ENCODE measurements around the gene LBX1.

LBX1 gene

DNA sequence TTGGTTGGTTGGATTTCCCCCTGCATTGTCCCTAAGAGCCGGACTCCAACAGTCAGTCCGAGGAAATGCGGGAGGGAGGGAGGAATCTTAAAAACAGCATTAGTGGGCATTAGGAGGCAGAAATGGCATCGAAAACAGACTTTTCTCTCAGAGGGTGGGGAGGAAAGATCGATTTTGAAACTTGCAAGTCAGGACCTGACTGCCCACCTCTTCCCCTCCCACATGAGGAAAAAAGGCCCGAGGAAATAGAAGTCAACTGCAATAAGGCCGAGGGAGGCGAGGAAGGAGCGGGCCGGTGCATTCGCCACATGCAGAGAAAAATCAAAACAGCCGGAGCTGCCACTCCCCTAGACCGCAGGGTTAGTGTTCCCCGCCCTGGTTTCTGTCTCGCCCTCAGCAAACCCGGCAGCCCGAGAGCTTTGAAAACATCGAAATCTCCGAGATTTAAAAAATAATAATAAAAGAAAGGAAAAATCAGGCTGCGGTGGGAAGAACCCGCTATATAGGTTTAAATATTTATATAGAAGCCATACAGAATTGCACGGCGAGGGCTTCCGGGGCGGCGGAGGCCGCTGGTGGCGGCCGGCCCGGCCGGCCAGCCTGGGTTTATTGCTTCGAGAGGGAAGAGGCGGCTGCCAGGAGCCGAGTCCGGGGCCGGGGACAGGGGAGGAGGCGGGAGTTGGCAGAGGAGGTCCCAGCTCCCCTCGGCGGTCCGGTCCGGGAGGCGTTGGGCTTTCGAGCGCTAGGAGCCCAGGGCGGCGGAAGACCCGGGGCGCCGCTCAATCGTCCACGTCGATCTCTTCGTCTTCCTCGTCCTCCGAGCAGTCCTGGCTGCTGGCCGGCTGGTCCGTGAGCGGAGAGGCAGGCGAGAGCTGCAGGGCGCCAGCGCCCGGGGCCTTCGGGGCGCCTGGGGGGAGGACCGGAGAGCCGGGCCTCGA lies 2.5 kb downstream of the LBX1 start:
- in situ Hi-C loops (cut with HindIII; ENCODE audit: low sequenced_read_pairs), result no loop called here

DNA sequence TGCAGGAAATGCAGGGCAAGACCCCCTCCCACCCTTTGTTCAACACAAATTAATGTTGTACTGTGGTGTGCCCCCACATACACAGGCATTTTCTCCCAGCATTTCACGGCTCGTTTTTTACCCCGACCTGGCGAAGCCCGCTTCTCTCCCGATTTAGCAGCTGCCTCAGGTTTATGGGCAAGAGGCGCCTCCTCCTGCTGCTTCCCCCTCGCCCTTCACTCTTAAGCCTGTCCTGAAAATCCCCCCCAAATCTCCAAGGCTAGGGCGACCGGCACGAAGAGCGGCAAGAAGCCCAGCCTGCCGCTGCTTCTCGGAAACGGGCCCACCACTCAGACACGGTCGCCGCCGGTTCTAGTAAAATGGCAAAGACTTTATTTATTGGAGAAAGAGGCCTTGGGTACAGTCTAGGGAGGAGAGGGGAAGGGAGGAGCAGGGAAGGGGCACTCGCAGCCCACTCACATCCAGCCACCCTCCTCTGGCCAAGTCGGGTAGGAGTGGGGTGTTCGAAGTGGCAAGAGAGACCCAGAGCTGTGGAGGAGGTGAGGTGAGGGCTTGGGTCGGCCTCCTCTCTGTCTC lies 3.3 kb downstream of the LBX1 start:
- in situ Hi-C loops (cut with HindIII; ENCODE audit: low sequenced_read_pairs), result no loop called here

DNA sequence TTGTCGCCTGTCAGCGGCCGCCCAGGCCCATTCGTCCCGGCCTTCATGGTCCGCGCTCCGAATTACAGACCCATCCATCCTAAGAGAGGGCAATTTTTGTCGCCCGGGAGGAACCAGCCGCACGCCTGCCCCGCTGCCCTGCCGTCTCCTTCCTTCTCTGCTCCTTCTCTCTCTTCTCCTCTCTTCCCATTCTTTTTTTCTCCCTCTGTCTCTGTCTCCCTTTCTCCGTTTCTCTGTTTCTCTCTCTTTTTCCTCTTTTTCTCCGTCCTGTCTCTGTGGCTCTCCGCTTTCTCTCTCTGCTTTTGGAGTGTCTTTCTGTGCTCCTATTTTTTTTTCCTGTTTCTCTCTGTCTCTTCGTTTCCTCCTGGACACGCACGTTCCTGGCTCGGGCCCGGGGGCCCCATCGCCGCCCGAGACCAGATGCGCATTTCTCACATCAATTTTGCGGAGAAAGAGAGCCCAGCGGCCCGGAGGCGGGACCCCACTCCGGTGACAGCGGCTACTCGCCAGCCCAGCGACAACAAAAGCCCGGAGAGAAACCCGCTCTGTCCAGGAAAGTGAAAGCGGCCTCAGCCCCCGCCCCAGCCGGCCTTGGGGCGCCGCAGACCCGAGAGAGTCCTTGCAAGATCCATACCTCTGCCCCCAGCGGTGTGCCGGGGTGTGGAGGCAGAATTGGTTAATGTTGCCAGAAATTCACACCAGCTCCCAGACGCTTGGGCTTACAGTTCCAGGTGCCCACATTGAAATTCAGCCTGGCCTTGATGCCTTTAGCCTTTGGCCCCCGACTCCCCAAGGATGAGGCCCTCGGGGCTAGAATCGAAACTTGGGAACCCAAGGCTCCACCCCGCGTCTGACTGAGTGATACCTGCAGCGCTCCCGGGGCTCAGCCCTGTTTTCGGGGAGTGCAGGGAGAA lies 4.1 kb downstream of the LBX1 start:
- in situ Hi-C loops (cut with HindIII; ENCODE audit: low sequenced_read_pairs), result no loop called here

DNA sequence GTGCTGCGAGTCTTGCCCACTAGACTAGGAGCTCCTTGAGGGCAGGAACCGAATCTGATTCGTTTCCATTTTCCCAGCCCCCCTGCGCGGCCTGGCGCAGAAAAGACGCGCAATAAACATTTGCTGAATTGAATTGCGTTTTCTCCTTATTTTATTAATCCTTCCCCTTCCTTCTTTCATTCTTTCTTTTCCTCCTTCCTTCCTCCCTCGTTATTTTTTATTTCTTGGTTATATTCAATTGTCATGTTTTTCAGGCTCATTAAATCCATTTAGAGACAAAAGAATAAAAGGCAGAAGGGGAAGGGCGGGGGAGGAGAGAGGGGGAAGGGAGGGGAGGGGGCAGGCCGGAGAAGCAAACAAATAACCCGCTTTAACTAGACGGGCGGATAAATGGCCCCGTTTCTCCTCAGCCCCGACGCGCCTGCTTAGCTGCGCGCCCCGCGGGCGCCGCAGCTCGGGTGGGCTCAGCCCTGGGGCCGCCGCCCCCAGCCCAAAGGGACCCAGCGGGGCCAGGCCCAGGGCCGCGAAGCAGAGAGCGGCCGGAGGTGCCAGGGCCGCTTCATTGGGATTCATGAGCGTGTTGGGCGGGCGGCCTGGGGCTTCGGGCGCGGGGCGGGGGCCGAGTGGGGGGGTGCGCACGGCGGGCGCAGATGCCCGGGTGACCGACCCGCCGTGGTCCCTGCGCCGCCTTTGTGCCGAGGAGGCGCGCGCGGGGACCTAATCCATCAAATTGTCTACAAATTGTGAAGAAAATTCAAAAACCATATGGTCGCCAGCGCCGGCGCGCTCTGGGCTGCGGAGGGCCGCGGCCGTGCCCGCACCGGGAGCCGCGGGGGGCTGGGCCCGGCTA lies 5.0 kb downstream of the LBX1 start:
- in situ Hi-C loops (cut with HindIII; ENCODE audit: low sequenced_read_pairs), result no loop called here

DNA sequence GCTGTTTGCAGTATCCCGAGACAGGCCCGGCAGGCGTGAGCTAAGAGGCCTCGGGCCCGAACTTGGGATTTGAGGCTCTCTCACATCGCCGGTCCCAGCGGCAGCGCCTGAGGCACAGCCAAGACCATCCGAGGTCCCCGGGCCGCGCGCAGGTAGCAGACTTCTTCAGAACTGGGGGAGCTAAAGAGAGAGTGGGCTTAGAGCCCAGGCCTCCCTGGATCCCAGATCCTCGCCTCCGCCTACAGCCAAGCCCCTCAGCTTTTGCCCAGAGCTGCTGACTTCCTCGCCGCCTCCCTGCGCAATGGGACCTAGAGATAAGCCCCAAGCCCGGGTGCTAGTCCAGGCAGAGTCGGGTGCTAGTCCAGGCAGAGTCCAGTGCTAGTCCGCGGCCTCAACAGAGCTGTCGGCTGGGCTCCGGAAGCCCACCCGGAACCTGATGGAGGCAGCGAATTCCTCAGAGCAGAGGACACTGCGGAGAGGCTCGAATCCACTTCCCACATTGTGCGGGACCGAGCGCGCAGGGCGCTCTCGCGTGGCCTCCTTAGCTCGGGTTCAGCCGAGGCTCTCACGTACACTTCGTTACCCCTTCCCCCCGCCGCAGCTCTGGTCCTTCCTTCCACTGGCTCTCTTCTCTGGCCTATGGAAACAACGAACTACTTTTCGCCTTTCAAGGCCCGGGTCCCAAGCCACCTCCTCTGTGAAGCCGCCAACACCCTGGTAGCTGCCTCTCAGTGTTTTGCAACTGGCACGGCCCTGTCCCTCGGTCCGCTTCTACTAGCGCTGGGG lies 5.8 kb downstream of the LBX1 start:
- in situ Hi-C loops (cut with HindIII; ENCODE audit: low sequenced_read_pairs), result no loop called here

DNA sequence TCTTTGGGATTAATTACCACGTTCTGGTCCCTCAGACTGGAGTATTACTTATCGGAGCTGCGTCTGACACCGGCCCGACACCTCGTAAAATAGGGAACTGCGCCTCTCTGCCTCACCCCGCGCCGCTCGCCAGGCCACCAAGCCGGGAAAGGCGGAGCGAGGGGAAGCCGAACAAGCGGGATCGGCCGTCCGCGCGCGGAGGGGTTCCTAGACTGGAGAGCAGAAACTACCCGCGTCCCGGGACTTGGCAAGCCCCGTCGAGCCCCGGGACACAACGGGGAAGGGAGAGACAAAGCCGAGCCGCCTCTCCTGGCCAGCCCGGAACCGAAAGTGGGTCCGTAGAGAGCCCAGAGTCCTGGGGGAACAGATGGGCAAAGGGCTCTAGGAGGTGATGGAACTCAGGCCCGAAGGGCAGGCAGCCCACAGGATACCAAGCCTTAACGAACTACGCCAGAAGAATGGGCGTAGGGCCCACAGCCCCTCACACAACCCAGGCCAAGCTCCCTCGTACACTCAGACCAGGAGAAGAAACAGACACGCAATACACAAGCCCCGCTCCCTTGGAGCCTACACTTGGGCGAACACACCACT lies 6.5 kb downstream of the LBX1 start:
- in situ Hi-C loops (cut with HindIII; ENCODE audit: low sequenced_read_pairs), result no loop called here

DNA sequence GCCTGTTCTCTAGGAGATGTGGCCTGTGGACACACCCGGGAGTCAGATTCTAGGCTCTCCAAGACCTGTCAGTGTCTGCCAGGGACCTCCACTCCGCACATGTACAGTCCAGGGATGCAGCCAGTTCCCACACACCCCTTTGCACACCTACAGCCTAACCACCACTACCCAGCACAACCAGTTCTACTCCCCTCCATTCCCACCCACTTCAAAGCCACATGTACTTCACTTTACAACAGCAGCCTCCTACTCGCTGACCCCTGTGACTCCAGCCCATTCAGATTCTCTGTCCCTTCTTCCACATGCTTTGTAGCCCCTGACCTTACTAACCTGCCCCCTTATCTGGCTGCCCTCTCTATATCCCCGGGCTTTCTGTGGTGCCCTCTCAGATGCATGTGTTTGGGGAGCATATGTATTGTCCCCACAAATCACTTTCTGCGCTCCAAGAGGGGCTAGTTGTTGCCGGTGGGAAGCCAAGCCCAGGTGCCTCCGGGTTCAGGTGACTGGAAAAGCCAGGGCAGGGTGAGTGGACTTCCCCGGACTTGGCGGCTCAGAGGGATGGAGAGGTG lies 7.2 kb downstream of the LBX1 start:
- in situ Hi-C loops (cut with HindIII; ENCODE audit: low sequenced_read_pairs), result no loop called here

DNA sequence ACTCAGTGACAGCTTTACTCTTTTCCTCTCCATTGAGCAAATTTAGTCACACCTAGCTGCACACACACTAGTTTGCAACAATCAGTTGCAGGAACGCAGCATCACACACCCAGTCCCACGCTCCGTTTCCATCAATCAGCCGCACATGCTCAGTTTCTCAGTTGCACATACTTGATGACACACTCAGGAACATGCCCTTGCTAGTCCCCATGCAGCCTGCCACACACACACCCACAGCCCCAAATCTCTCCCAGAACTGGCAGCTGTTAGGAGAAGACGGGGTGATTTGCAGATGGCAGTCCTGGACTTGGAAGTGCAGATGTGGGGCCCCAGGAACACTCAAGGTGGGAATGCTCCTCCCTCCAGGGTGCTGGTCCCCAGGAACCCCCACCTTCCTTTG lies 7.7 kb downstream of the LBX1 start:
- in situ Hi-C loops (cut with HindIII; ENCODE audit: low sequenced_read_pairs), result no loop called here

DNA sequence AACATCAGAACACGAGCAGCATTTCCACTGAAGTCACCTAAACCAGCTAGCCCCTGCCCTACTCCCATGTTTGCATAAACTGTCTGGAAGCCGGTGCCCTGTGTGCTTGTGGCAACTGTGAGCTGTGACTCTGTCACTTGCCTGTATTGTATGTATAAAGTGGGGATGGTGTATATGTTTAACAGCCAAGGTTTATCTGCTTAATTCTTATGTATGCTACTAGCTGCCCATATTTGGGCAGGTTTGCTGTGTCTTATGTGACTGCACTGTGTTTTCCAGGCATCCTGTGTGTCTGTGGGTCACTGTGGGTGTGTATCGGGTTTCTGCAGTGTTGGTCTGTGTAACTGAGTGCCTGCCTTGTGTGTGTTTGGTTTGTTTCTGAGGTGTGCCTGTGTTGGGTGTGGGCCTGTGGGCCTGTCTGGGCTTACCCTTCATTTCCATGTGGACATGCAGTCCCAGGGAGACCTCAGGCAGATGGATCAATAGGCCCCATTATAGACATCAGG lies 9.3 kb downstream of the LBX1 start:
- in situ Hi-C loops (cut with HindIII; ENCODE audit: low sequenced_read_pairs), result no loop called here

DNA sequence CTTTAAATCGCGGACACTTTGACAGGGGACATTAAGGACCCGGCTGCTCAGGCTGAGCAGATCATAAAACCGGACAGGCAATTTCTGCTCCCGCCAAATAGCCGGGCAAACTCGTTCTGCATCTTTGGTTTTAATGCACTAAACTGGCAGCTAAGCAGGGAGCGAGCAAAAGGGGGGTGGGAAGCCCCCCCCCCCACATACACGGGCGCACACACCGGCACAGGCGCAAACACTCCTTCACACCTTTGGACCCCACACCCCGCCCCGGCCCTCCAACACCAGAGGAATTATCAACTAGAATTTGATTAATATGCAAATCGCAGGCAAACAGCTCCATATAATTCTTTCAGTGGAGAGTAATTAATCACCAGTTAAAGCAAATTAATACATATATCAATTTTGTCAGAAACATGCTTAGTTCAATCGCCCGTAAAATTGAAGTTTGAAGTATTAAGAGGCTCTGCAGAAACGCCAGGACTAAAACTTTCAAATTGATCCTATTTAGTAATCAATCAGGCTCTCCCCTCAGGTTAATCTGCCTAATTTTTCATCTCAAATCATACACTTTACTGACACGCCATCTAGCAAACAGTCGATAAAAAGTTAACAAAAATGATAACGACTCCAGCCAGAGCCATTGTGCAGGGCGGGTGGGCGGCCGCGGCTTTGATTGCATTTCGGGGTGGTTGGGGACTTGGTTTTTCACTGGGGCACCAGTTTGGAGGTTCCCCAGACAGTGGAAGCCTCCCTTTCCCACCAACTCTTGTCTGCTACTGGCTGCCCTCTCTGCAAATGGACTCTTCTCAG lies 9.9 kb downstream of the LBX1 start:
- in situ Hi-C loops (cut with HindIII; ENCODE audit: low sequenced_read_pairs), result no loop called here

DNA sequence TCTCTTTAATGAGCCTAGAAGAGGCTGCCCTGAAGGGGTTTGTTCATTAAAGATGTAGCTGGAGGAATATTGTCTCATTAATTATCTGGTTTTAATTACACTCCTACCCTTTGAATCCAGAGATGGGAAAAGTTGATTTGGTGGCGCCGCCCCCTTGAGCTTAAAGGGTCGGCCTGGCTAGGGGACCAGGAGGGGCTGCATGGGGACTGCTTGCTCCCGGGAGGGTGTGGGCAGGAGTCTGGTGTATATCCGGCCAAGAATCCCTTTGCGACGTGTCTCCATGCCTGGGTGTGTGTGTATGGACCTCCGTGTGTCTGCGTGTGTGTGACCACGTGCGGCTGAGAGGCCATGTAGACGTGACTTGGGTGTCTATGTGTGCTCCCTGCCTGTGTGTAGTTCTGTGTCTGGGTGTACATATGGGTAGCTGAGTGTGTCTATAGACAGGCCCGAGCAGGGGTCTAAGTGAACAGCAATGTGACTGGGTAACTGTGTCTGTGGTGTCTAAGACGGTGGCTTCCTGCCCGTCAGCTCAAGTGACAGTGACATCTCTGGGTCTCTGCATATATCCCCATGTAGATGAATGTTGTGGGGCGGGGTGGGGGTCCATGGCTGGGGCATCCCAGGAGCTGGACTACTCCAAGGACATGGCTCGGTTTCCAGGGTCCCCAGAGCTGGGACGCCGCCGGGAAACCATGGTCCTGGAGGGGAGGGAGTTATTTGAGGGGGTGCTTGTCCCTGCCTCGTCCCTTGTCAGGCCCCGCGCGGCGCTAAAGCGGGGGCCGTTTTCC lies 10.7 kb downstream of the LBX1 start:
- in situ Hi-C loops (cut with HindIII; ENCODE audit: low sequenced_read_pairs), result no loop called here

DNA sequence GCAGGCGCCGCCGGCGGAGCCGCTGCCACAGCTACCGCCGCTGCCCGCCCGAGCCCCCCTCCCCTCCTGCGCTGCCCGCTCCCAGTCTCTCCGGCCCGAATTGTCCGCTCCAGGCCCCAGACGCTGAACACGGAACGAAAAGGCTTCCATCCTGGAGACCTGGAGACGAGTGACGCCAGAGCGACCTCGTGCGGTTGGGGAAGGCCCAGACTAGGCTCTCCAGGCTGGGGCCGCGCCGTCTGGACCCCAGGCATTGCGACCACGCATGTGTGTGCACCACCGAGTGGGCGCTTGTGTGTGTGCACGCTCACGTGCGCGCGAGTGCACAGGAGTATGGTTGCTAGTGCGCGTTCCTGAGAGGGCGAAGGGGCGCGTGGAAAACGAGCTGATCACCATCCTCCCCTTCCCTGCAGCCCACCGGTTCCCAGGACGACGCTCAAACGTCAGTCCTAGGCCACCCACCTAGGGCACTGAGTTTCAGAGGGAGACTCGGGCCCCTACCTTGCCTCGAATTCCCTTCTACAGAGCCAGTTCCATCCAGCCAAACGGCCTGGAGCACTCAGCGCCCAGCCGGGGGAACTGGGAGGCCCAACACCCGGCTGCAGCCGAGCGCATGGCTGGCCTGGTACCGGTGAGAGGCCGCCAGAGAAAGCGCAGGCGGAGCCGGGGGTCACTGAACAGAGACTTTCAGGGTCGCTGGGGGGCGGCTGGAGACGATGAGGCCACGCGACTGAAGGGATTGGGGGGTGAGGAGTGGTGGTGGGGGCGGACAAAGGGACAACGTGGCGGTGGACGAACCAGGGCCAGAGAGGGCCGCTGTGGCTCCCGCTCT lies 11.6 kb downstream of the LBX1 start:
- in situ Hi-C loops (cut with HindIII; ENCODE audit: low sequenced_read_pairs), result no loop called here

DNA sequence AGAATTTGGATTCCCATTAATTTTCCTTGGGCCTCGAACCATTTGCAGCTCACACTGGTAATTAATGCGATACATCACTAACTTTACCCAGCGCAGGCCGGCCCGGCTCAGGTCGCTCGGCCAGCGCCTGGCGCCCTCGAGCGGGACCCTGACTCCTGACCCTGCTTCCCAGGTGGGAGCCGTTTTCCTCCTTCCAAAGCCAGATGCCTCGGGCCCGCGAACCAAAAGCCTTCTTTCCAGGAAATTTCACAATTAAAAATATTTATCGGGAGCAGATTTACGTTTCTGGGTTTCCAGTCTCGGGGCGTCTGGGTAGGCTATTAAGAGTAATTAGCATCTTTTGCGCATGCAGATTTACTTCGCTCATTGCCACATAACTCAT lies 12.2 kb downstream of the LBX1 start:
- in situ Hi-C loops (cut with HindIII; ENCODE audit: low sequenced_read_pairs), result no loop called here

DNA sequence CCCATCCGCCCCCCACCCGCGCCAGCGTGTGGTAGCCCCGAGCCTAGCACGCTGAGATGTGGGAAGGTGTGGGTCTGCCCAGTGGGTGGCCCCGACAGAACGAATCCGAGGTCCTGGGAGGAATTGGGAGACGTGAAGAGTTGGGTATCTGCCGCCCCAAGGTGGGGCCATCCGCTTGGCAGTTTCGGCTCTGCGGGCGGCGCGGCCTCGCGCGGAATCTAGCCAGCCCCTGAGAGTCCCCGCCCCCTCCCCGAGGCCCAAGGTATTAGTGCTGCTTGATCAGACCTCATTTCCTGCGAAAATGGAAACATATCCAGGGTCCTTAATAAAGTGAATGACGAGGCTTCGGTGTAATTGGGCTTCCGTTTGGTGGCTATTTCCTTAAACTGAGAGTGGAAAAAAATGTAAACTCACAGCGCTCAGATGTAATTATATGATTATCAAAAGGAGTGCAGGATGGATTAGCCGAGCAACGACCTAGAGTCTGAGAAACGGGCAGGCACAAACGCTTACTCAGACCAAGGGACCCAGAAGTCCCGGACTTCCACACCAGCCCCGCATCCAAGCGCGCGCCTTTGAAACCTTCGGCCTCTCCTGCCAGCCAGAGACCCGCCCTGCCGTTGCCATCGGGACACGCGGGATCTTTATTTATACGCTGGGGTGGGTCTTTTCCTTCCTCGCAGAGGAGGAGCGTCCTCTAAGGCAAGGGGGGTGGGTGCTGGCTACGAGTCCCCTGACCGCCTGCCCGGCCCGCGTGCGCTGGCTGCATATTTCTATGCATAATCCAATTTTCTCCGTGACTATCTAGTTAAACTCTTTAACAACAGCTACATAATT lies 12.8 kb downstream of the LBX1 start:
- in situ Hi-C loops (cut with HindIII; ENCODE audit: low sequenced_read_pairs), result no loop called here

DNA sequence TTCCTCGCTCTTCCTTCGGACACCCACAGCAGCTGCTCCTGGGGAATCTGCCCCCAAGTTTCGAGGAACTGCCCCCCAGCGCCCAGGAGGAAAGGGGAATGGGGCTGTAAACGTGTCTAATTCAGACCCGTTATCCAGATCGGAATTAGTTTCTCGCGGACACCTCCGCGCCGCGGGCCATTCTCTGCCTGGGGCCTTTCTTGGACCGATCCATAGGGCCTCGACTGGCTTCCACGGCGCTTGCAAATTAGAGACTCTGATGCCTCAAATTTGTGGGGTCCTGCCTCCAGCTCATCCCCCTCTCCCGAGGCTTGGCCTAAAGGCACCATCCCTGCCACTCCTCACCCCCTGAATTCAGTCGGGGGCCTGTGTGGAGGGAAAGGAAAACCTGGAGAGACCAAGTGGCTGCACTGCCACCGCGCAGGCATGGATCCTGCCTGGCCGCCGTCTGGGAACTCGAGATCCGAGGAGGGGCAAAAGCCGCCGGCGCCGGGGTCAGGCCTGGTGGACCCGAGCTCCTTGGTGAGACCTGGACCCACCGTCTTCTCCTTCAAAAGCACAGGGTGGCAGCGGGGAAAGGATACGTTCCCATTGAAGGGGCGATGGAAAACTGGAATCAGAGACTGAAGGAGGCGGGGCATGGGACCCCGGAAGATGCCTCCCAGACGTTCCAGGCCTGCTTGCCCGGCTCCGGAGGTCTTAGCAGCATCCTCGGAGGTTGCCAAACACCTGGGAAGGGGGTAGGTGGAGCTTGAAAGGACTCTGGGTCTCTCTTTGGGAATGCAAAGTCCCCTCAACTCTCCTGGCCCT lies 13.7 kb downstream of the LBX1 start:
- in situ Hi-C loops (cut with HindIII; ENCODE audit: low sequenced_read_pairs), result no loop called here

All from endothelial cell of hepatic sinusoid (primary cell).